ENCODE data around the gene DAZAP2. TPM values are rescaled to one million over a fixed set of nuclear protein-coding genes. Genes with fewer than 3 reads are reported as not detected.

The DAZAP2 gene
- total RNA-seq, 1 donor from 2014 or later: 48.4 TPM

DNA sequence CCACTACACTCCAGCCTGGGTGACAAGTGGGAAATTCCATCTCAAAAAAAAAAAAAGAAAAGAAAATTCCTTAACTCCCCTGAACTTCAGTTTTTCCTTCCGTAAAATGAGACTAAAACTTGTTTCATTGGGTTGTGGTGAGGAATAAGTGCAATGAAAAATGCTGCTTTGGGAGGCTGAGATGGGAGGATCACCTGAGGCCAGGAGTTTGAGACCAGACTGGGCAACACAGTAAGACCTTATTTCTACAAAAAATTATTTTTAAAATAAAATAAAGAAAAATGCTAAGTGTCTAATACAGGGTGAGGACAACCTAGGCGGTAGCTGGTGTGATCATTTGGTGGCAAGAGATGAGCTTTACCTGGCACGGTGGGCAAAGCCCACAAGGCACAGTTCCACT, 24.7 kb downstream of the DAZAP2 start:
- Histone ChIP-seq H3K4me1 (no peaks in the 10 kb centered on the region), H4K20me1 (ENCODE audit: low read depth) (no peaks in the 10 kb centered on the region), H3K79me2 (ENCODE audit: low read depth) (no peaks in the 10 kb centered on the region), H3K27ac (no peak overlapping the region), H3K9me3 (ENCODE audit: low read depth) (no peaks in the 10 kb centered on the region), H3K27me3 (no peaks in the 10 kb centered on the region), H2AFZ (replicated peaks) (no peak overlapping the region), H3K36me3 (no peaks in the 10 kb centered on the region), H3K9ac (no peak overlapping the region), H3K4me3 (no peak overlapping the region), H3F3A (ENCODE audit: low read depth) (no peaks in the 10 kb centered on the region), H3K4me2 (no peak overlapping the region)
- no peak for DNase-seq (ENCODE audit: low spot score)
- Mint-ChIP-seq H3K4me3 (no peak overlapping the region), H3K4me1 (no peaks in the 10 kb centered on the region), H3K9me3 (no peaks in the 10 kb centered on the region), H3K36me3 (no peaks in the 10 kb centered on the region), H3K27ac (no peak overlapping the region), H3K27me3 (ENCODE audit: insufficient read depth, low read depth) (peaks cover 2% of the 10 kb centered on the region)
- TF ChIP-seq EZH2phosphoT487 (IDR thresholded peaks at IDR 0.05) (no peak), EZH2 (IDR thresholded peaks at IDR 0.05) (no peak)
- TF ChIP-seq, protein P1, sequence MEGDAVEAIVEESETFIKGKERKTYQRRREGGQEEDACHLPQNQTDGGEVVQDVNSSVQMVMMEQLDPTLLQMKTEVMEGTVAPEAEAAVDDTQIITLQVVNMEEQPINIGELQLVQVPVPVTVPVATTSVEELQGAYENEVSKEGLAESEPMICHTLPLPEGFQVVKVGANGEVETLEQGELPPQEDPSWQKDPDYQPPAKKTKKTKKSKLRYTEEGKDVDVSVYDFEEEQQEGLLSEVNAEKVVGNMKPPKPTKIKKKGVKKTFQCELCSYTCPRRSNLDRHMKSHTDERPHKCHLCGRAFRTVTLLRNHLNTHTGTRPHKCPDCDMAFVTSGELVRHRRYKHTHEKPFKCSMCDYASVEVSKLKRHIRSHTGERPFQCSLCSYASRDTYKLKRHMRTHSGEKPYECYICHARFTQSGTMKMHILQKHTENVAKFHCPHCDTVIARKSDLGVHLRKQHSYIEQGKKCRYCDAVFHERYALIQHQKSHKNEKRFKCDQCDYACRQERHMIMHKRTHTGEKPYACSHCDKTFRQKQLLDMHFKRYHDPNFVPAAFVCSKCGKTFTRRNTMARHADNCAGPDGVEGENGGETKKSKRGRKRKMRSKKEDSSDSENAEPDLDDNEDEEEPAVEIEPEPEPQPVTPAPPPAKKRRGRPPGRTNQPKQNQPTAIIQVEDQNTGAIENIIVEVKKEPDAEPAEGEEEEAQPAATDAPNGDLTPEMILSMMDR (IDR thresholded peaks at IDR 0.05): no peak

DNA sequence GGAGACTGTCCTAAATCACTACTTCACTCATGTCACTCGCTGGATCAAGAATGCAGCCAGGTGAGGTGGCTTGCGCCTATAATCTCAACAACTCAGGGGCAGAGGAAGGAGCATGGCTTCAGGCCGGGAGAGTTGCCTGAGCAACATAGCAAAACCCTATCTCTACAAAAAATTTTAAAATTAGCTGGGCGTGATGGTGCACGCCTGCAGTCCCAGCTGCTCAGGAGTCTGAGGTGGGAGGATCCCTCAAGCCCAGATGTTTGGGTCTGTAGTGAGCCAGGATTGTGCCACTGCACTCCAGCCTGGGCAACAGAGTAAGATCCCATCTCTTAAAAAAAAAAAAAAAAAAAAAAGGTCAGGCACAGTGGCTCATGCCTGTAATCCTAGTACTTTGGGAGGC, 25.7 kb downstream of the DAZAP2 start:
- Mint-ChIP-seq H3K27me3 (ENCODE audit: insufficient read depth, low read depth) (peaks cover 5% of the 10 kb centered on the region), H3K36me3 (no peaks in the 10 kb centered on the region), H3K4me1 (no peaks in the 10 kb centered on the region), H3K4me3 (peak overlapping the region; percentile 69), H3K27ac (no peak overlapping the region), H3K9me3 (no peaks in the 10 kb centered on the region)
- no peaks in the 10 kb centered on the region for H4K20me1 ChIP-seq (ENCODE audit: low read depth)
- no peaks in the 10 kb centered on the region for H3K27me3 ChIP-seq
- H2AFZ ChIP-seq (replicated peaks): no peak overlapping the region
- no peak overlapping the region for H3K4me2 ChIP-seq
- TF ChIP-seq EZH2 (IDR thresholded peaks at IDR 0.05) (no peak), EZH2phosphoT487 (IDR thresholded peaks at IDR 0.05) (no peak)
- TF ChIP-seq, protein P1 (IDR thresholded peaks at IDR 0.05): no peak
- H3K79me2 ChIP-seq (ENCODE audit: low read depth): no peaks in the 10 kb centered on the region
- H3K36me3 ChIP-seq: no peaks in the 10 kb centered on the region
- no peak overlapping the region for H3K27ac ChIP-seq
- H3K4me3 ChIP-seq: no peak overlapping the region
- peaks cover 6% of the 10 kb centered on the region for H3K4me1 ChIP-seq
- H3K9me3 ChIP-seq (ENCODE audit: low read depth): no peaks in the 10 kb centered on the region
- peaks cover 4% of the 10 kb centered on the region for H3F3A ChIP-seq (ENCODE audit: low read depth)
- no peak overlapping the region for H3K9ac ChIP-seq
- no peak for DNase-seq (ENCODE audit: low spot score)

DNA sequence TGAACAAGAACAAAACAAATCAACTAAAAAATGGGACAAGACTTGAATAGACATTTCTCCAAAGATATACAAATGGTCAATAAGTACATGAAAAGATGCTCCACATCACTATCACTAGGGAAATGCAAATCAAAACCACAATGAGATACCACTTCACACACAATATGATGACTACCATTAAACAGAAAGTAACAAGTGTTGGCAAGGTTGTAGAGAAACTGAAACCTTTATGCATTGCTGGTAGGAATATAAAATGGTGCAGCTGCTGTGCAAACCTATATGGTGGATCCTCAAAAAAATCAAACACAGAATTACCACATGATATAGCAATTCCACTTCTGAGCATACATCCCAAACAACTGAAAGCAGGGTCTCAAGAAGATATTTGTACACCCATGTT, 26.4 kb downstream of the DAZAP2 start:
- Histone ChIP-seq H3K4me1 (peaks cover 8% of the 10 kb centered on the region), H2AFZ (replicated peaks) (no peak overlapping the region), H3K27me3 (no peaks in the 10 kb centered on the region), H3K27ac (no peak overlapping the region), H3K79me2 (ENCODE audit: low read depth) (no peaks in the 10 kb centered on the region), H3F3A (ENCODE audit: low read depth) (peaks cover 7% of the 10 kb centered on the region), H3K9ac (no peak overlapping the region), H3K4me2 (no peak overlapping the region), H3K4me3 (no peak overlapping the region), H3K36me3 (no peaks in the 10 kb centered on the region), H3K9me3 (ENCODE audit: low read depth) (no peaks in the 10 kb centered on the region), H4K20me1 (ENCODE audit: low read depth) (no peaks in the 10 kb centered on the region)
- Mint-ChIP-seq H3K27ac (no peak overlapping the region), H3K4me1 (no peaks in the 10 kb centered on the region), H3K36me3 (no peaks in the 10 kb centered on the region), H3K27me3 (ENCODE audit: insufficient read depth, low read depth) (peaks cover 8% of the 10 kb centered on the region), H3K4me3 (no peak overlapping the region), H3K9me3 (no peaks in the 10 kb centered on the region)
- TF ChIP-seq EZH2phosphoT487 (IDR thresholded peaks at IDR 0.05) (no peak), EZH2 (IDR thresholded peaks at IDR 0.05) (no peak)
- DNase-seq (ENCODE audit: low spot score): no peak

DNA sequence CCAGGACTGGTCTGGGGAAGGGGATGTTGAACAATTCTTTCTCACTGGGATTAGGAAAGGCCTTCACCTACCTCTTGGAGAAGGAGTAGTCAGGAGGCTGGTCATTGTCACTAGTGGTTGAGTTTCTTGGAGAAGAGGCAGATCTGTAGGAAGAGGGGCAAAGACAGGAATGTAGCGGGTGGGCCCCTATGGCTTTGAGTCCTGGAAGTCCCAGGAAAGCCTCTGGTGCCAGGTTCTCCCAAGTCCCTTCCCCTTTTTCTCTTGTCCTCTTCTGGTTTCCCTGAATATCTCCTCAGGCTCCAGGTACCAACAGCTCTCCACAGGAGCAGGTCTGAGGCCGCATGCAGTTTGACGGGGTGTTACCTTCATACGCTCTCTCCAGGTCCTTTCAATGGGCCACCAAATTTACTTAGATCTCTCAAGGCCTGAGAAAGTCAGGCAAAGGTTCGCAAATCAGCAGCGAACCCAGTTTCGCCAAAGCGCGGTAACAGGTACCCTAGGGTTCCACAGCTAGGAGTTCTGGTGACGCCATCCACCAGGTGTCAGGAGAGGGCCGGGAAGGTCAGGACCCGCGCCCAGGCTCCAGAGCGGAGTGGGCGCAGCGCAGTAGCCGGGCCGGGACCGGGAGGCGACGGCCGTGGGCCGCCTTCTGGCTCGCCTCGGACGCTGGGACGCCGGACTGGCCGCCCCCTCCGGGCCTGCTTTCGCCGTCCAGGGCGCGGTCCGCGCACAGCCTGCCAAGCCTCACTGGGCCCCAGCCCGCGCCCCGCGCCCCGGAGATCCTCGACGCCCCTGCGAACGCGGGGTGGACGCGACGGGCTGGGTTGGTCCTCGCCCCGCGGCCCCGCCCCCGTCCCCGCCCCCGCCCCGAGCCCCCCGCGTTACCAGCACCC, 30.8 kb downstream of the DAZAP2 start:
- Histone ChIP-seq H4K20me1 (ENCODE audit: low read depth) (no peaks in the 10 kb centered on the region), H3K27ac (no peak overlapping the region), H2AFZ (replicated peaks) (peak overlapping the region; percentile 38), H3K4me1 (peaks cover 11% of the 10 kb centered on the region), H3K79me2 (ENCODE audit: low read depth) (no peaks in the 10 kb centered on the region), H3K4me3 (peak overlapping the region; percentile 55), H3F3A (ENCODE audit: low read depth) (peaks cover 13% of the 10 kb centered on the region), H3K4me2 (peak overlapping the region; percentile 89), H3K36me3 (no peaks in the 10 kb centered on the region), H3K9ac (no peak overlapping the region), H3K27me3 (peaks cover 17% of the 10 kb centered on the region), H3K9me3 (ENCODE audit: low read depth) (no peaks in the 10 kb centered on the region)
- peaks cover 8% of the 10 kb centered on the region for H3K4me1 Mint-ChIP-seq
- peak; percentile 90 for DNase-seq (ENCODE audit: low spot score)
- TF ChIP-seq EZH2phosphoT487 (IDR thresholded peaks at IDR 0.05) (peak; percentile 33), EZH2 (IDR thresholded peaks at IDR 0.05) (peak; percentile 14)
- TF ChIP-seq, protein P1 (IDR thresholded peaks at IDR 0.05): peak; percentile 71
- no peaks in the 10 kb centered on the region for H3K36me3 Mint-ChIP-seq
- peaks cover 23% of the 10 kb centered on the region for H3K27me3 Mint-ChIP-seq (ENCODE audit: insufficient read depth, low read depth)
- H3K27ac Mint-ChIP-seq: no peak overlapping the region
- H3K4me3 Mint-ChIP-seq: peak overlapping the region; percentile 87
- no peaks in the 10 kb centered on the region for H3K9me3 Mint-ChIP-seq

Data from neural progenitor cell (in vitro differentiated cells).